Common myeloid progenitor, CD34-positive (primary cell): ENCODE data around the gene GALP. TPM values are rescaled to one million over a fixed set of nuclear protein-coding genes. Genes with fewer than 3 reads are reported as not detected.
"Not testable (repeated sequence)": the region's sequence is repeated elsewhere in the genome, so short reads cannot be mapped to it uniquely, and the experiment has no call there.

Experiments
- CTCF ChIA-PET: fragments of 350-600 bp; sonication (Branson Sonifier 250); formaldehyde crosslinking; loops from one replicate; lab custom pipeline; 2021; ENCODE audit warnings: antibody characterized with exemption; lab: Charles Lee
- POLR2A ChIA-PET: fragments of 350-600 bp; sonication (Branson Sonifier 250); formaldehyde crosslinking; loops from one replicate; lab custom pipeline; 2021; ENCODE audit warnings: antibody characterized with exemption; lab: Charles Lee
- DNase-seq, 3 donors: peaks; one replicate each; pipeline versions ENCODE4 v3.0.0 to v3.0.0-alpha.2; 2013
- H3K27ac ChIP-seq, 2 experiments: 1 replicate in 1 of 2; 2 replicates in 1 of 2; pipeline ENCODE4 v1.7.0; 2013; ENCODE audit warnings: inconsistent platforms in 2 of 2, low read length in 2 of 2, mild to moderate bottlenecking in 2 of 2, low read depth in 1 of 2, moderate library complexity in 1 of 2; ENCODE audit not compliant: severe bottlenecking in 2 of 2, insufficient read depth in 1 of 2, poor library complexity in 1 of 2
- H3K27me3 ChIP-seq, 5 experiments: replicated peaks in 2 of 5; 1 replicate in 3 of 5; 2 replicates in 2 of 5; pipeline versions ENCODE4 v1.6.1 to v1.7.0; 2013; ENCODE audit warnings: low read length in 4 of 5, mild to moderate bottlenecking in 2 of 5, moderate library complexity in 2 of 5, inconsistent platforms in 1 of 5; ENCODE audit not compliant: insufficient read depth in 5 of 5, control insufficient read depth in 4 of 5
- H3K36me3 ChIP-seq, 4 experiments: 1 replicate in 2 of 4; 2 replicates in 2 of 4; pipeline versions ENCODE4 v1.6.1 to v1.7.0; 2013; ENCODE audit warnings: low read length in 3 of 4, control low read depth in 1 of 4, mild to moderate bottlenecking in 1 of 4; ENCODE audit not compliant: control insufficient read depth in 4 of 4, insufficient read depth in 4 of 4
- H3K4me1 ChIP-seq, 4 experiments: 1 replicate in 3 of 4; 2 replicates in 1 of 4; pipeline versions ENCODE4 v1.6.1 to v1.7.1; 2013; ENCODE audit warnings: low read length in 3 of 4, mild to moderate bottlenecking in 3 of 4, control low read depth in 1 of 4, inconsistent platforms in 1 of 4, moderate library complexity in 1 of 4; ENCODE audit not compliant: control insufficient read depth in 4 of 4, insufficient read depth in 4 of 4; ENCODE audit errors: control extremely low read depth in 1 of 4
- H3K4me3 ChIP-seq, 7 experiments: 1 replicate in 4 of 7; 2 replicates in 3 of 7; pipeline versions ENCODE4 v1.5.1 to v1.7.0; 2013; ENCODE audit warnings: mild to moderate bottlenecking in 7 of 7, low read length in 6 of 7, moderate library complexity in 6 of 7, inconsistent platforms in 2 of 7, low read depth in 2 of 7, control low read depth in 1 of 7; ENCODE audit not compliant: insufficient read depth in 4 of 7, control insufficient read depth in 1 of 7; ENCODE audit errors: extremely low read depth in 1 of 7
- H3K9me3 ChIP-seq, 5 experiments: 1 replicate in 4 of 5; 2 replicates in 1 of 5; pipeline versions ENCODE4 v1.6.1 to v1.7.1; 2013; ENCODE audit warnings: low read length in 4 of 5, mild to moderate bottlenecking in 2 of 5, inconsistent platforms in 1 of 5, low read depth in 1 of 5, moderate library complexity in 1 of 5; ENCODE audit not compliant: control insufficient read depth in 4 of 5, insufficient read depth in 2 of 5; ENCODE audit errors: control extremely low read depth in 1 of 5
- WGBS: methylation state at CpG from one replicate; pipeline ENCODE4 v1.1.5; 2013; ENCODE audit not compliant: insufficient coverage; 5-methylcytosine and 5-hydroxymethylcytosine counted together
- polyA plus RNA-seq: library from polyadenylated mRNA; unstranded; fragments of 120-200 nt; gene quantifications from one replicate; pipeline ENCODE4 v1.2.1, GENCODE V29; 2013

Gene GALP
- not detected for polyA plus RNA-seq

GRCh38 chr19:56175861-56176307 is at the start of gene GALP:
Gene GALP, plus strand, starts transcription at chr19:56176008. Its CDS starts 1,101 bp downstream, at chr19:56177109.
- H3K27me3 ChIP-seq, result peaks cover 0 to 21% (median 2%) of the 10 kb centered on the region in 5 experiments
- H3K4me3 ChIP-seq, H3K9me3 ChIP-seq, H3K36me3 ChIP-seq, DNase-seq, H3K4me1 ChIP-seq, H3K27ac ChIP-seq: not testable (repeated sequence)
- CTCF ChIA-PET, result interaction anchor here (1.1 kb wide), 1 partner anchor 110 kb away, joined by 3 read pairs; no protein-coding TSS in a partner anchor
- POLR2A ChIA-PET, result interaction anchor here (0.5 kb wide), 2 partner anchors 35 to 416 kb away, joined by 3 read pairs; no protein-coding TSS in a partner anchor
- 78% methylated on average over 8 of the region's 15 CpGs for WGBS

GRCh38 chr19:56126983-56127780 is 48.6 kb upstream of the GALP start:
- H3K4me3 ChIP-seq, result no peak overlapping the region
- CTCF ChIA-PET, result no interaction called here
- 98% methylated on average over 9 of the region's 19 CpGs for WGBS
- H3K36me3 ChIP-seq, result no peaks in the 10 kb centered on the region
- H3K9me3 ChIP-seq, result no peaks in the 10 kb centered on the region
- H3K4me1 ChIP-seq, result peaks cover under 1% of the 10 kb centered on the region in 4 experiments
- H3K27ac ChIP-seq, result no peak overlapping the region
- no peaks in the 10 kb centered on the region for H3K27me3 ChIP-seq
- no peak for DNase-seq
- POLR2A ChIA-PET, result no interaction called here

GRCh38 chr19:56130006-56130405 is 45.8 kb upstream of the GALP start:
- Histone ChIP-seq H3K9me3 (no peaks in the 10 kb centered on the region), H3K4me3 (no peak overlapping the region), H3K36me3 (no peaks in the 10 kb centered on the region), H3K4me1 (peaks cover 0 to 10% (median 3%) of the 10 kb centered on the region in 4 experiments), H3K27me3 (no peaks in the 10 kb centered on the region), H3K27ac (no peak overlapping the region)
- CTCF ChIA-PET, result no interaction called here
- POLR2A ChIA-PET, result no interaction called here
- no peak for DNase-seq
- 98% methylated on average over 6 of the region's 7 CpGs for WGBS

- no peaks in the 10 kb centered on the region for H3K9me3 ChIP-seq
- no peaks in the 10 kb centered on the region for H3K36me3 ChIP-seq
- POLR2A ChIA-PET, result no interaction called here
- H3K4me1 ChIP-seq, result peaks cover 0 to 10% (median 3%) of the 10 kb centered on the region in 4 experiments
- no peak for DNase-seq
- 98% methylated on average over 6 of the region's 8 CpGs for WGBS
- no peak overlapping the region for H3K27ac ChIP-seq
- CTCF ChIA-PET, result interaction anchor here (0.8 kb wide), 1 partner anchor 39 kb away, joined by 4 read pairs; no protein-coding TSS in a partner anchor
- H3K4me3 ChIP-seq, result no peak overlapping the region
- no peaks in the 10 kb centered on the region for H3K27me3 ChIP-seq
Observed at GRCh38 chr19:56131651-56132050, 44.2 kb upstream of the GALP start.

GRCh38 chr19:56132316-56132822 is 43.4 kb upstream of the GALP start:
- no peaks in the 10 kb centered on the region for H3K27me3 ChIP-seq
- H3K4me3 ChIP-seq, result no peak overlapping the region
- ChIA-PET CTCF (no interaction called here), POLR2A (no interaction called here)
- DNase-seq, result no peak
- H3K36me3 ChIP-seq, result no peaks in the 10 kb centered on the region
- H3K27ac ChIP-seq, result no peak overlapping the region
- peaks cover 0 to 10% (median 3%) of the 10 kb centered on the region in 4 experiments for H3K4me1 ChIP-seq
- 90% methylated on average over 12 of the region's 14 CpGs for WGBS
- H3K9me3 ChIP-seq, result no peaks in the 10 kb centered on the region

- DNase-seq, result peak in 2 of 3 donors; percentile 66 to 68
- WGBS, result 87% methylated on average over 4 of the region's 14 CpGs
- CTCF ChIA-PET, result interaction anchor here (0.7 to 2.2 kb wide), 4 partner anchors 9 to 14 kb away, joined by 3 to 10 read pairs (median 6); partner anchors contain the start of gene ZNF787
- H3K9me3 ChIP-seq, result no peaks in the 10 kb centered on the region
- H3K4me1 ChIP-seq, result peaks cover 0 to 10% (median 3%) of the 10 kb centered on the region in 4 experiments
- no peak overlapping the region for H3K4me3 ChIP-seq
- H3K36me3 ChIP-seq, result no peaks in the 10 kb centered on the region
- POLR2A ChIA-PET, result no interaction called here
- H3K27me3 ChIP-seq, result no peaks in the 10 kb centered on the region
- no peak overlapping the region for H3K27ac ChIP-seq
Observed at GRCh38 chr19:56133858-56134653, 41.8 kb upstream of the GALP start.
